HepG2 (cell line): Measurements from ENCODE around the gene BPIFB6. TPM values are rescaled to one million over a fixed set of nuclear protein-coding genes. Genes with fewer than 3 reads are reported as not detected.

ENCODE experiments used
- CEBPG ChIP-seq: IDR thresholded peaks from 2 replicates; pipeline ENCODE4 v1.6.1; 2016
- CHCHD3 ChIP-seq: sonication (generic); formaldehyde crosslinking; IDR thresholded peaks from 2 replicates; pipeline ENCODE4 v1.8.0; 2022; ENCODE audit warnings: mild to moderate bottlenecking, missing genetic modification reagents, moderate library complexity
- IRF2 ChIP-seq: IDR thresholded peaks from 2 replicates; pipeline ENCODE4 v1.6.1; 2018; ENCODE audit warnings: missing genetic modification reagents, missing compliant biosample characterization
- KLF11 ChIP-seq: IDR thresholded peaks from 2 replicates; pipeline ENCODE4 v1.6.1; 2016; ENCODE audit warnings: missing compliant biosample characterization
- KLF9 ChIP-seq: IDR thresholded peaks from 2 replicates; pipeline ENCODE4 v1.6.1; 2016; ENCODE audit warnings: low read depth
- LBX2 ChIP-seq: sonication (generic); formaldehyde crosslinking; IDR thresholded peaks from 2 replicates; pipeline ENCODE4 v1.5.0; 2020; ENCODE audit warnings: missing genetic modification reagents, mild to moderate bottlenecking, borderline replicate concordance
- NAIF1 ChIP-seq: sonication (generic); formaldehyde crosslinking; IDR thresholded peaks from 2 replicates; pipeline ENCODE4 v1.5.0; 2020; ENCODE audit warnings: mild to moderate bottlenecking, missing genetic modification reagents, borderline replicate concordance
- NFIC ChIP-seq: IDR thresholded peaks from 2 replicates; pipeline ENCODE4 v1.6.1; 2012; ENCODE audit warnings: mild to moderate bottlenecking, low read length, inconsistent platforms
- NFYB ChIP-seq: sonication (generic); formaldehyde crosslinking; IDR thresholded peaks from 2 replicates; pipeline ENCODE4 v1.4.0; 2020; ENCODE audit warnings: missing genetic modification reagents
- SIN3B ChIP-seq: fragments of 150-350 bp; IDR thresholded peaks from 2 replicates; pipeline ENCODE4 v1.6.1; 2014; ENCODE audit warnings: low read length
- TBX3 ChIP-seq: fragments of 450-650 bp; IDR thresholded peaks from 2 replicates; pipeline ENCODE4 v1.6.1; 2017; ENCODE audit warnings: antibody characterized with exemption, mild to moderate bottlenecking, inconsistent platforms, borderline replicate concordance
- YY1 ChIP-seq: IDR thresholded peaks from 2 replicates; pipeline ENCODE4 v1.6.1; 2011; ENCODE audit warnings: low read length, low read depth, moderate library complexity, mild to moderate bottlenecking; ENCODE audit not compliant: insufficient read depth, insufficient replicate concordance
- ZIK1 ChIP-seq: sonication (generic); formaldehyde crosslinking; IDR thresholded peaks from 2 replicates; pipeline ENCODE4 v1.5.0; 2020; ENCODE audit warnings: mild to moderate bottlenecking, low read depth, missing genetic modification reagents, borderline replicate concordance
- ZNF329 ChIP-seq: sonication (generic); formaldehyde crosslinking; IDR thresholded peaks from 2 replicates; pipeline ENCODE4 v1.9.0; 2021; ENCODE audit warnings: low read depth, mild to moderate bottlenecking, missing genetic modification reagents
- ZNF576 ChIP-seq: sonication (generic); formaldehyde crosslinking; IDR thresholded peaks from 2 replicates; pipeline ENCODE4 v1.4.0; 2020; ENCODE audit warnings: mild to moderate bottlenecking, missing genetic modification reagents
- ZNF598 ChIP-seq: sonication (generic); formaldehyde crosslinking; IDR thresholded peaks from 2 replicates; pipeline ENCODE4 v1.5.1; 2020; ENCODE audit warnings: mild to moderate bottlenecking, missing genetic modification reagents, borderline replicate concordance
- ZNF609 ChIP-seq: sonication (generic); formaldehyde crosslinking; IDR thresholded peaks from 2 replicates; pipeline ENCODE4 v1.4.0; 2020; ENCODE audit warnings: mild to moderate bottlenecking, missing genetic modification reagents, borderline replicate concordance
- ZNF660 ChIP-seq: sonication (generic); formaldehyde crosslinking; IDR thresholded peaks from 2 replicates; pipeline ENCODE4 v1.5.1; 2020; ENCODE audit warnings: mild to moderate bottlenecking, low read depth, missing genetic modification reagents, borderline replicate concordance
- ZNF773 ChIP-seq: sonication (generic); formaldehyde crosslinking; IDR thresholded peaks from 2 replicates; pipeline ENCODE4 v1.4.0; 2020; ENCODE audit warnings: missing genetic modification reagents, borderline replicate concordance
- ZNF816 ChIP-seq: sonication (generic); formaldehyde crosslinking; IDR thresholded peaks from 2 replicates; pipeline ENCODE4 v1.8.0; 2022; ENCODE audit warnings: missing genetic modification reagents, mild to moderate bottlenecking, borderline replicate concordance
- polyA plus RNA-seq, 8 experiments: library from polyadenylated mRNA; depleted of rRNA in 3 of 8; stranded (reverse) in 7 of 8; unstranded in 1 of 8; fragments of >200 nt; fragmentation: Illumina TruSeq in 4 of 8; extraction: Trizol in 4 of 8; gene quantifications; 2 replicates each; pipeline versions ENCODE4 v1.2.1 to v1.2.3, GENCODE V29; 2011 to 2016; ENCODE audit warnings: low read depth in 4 of 8, missing spikeins in 1 of 8, mixed read lengths in 1 of 8; ENCODE audit not compliant: insufficient read depth in 1 of 8
- total RNA-seq, 5 experiments: library from RNA; depleted of rRNA; stranded (reverse); fragments of >200 nt; fragmentation: Illumina TruSeq; extraction: Trizol; gene quantifications; 2 replicates each; pipeline ENCODE4 v1.2.3, GENCODE V29; 2016; ENCODE audit warnings: low read depth in 1 of 5

The BPIFB6 gene
- total and polyA plus RNA-seq, 2 of the 13 experiments (the other 11 are each of a cell fraction or from before 2014, with no cell fraction given), result 0.13 to 1.7 TPM

GRCh38 chr20:33009214-33010132, 22.0 kb upstream of the BPIFB6 start (continued):
- peak; percentile 99 for TF ChIP-seq ZNF609
- TF ChIP-seq ZIK1 (CRISPR knock-in tag), result peak; percentile 87; the same call in 1 of the 2 replicates
- TF ChIP-seq SIN3B, result no peak
- 0 out of 2 replicates have a peak, but pooled peaks have one; percentile 42 for TF ChIP-seq ZNF329 (CRISPR knock-in tag)
- no peak; the same call in 1 of the 2 replicates for TF ChIP-seq NFYB (CRISPR knock-in tag)
- peak; percentile 92 for TF ChIP-seq IRF2
- TF ChIP-seq KLF9 (CRISPR knock-in tag), result no peak; the same call in 1 of the 2 replicates
- peak; percentile 80; the same call in 1 of the 2 replicates for TF ChIP-seq ZNF660 (CRISPR knock-in tag)
- TF ChIP-seq ZNF576 (CRISPR knock-in tag), result no peak; the same call in 1 of the 2 replicates
- peak; percentile 71; the same call in 1 of the 2 replicates for TF ChIP-seq CEBPG
- TF ChIP-seq LBX2 (CRISPR knock-in tag), result no peak; the same call in none of the 2 replicates
- peak; percentile 81; the same call in 1 of the 2 replicates for TF ChIP-seq ZNF816 (CRISPR knock-in tag)
- TF ChIP-seq ZNF773 (CRISPR knock-in tag), result no peak
- TF ChIP-seq CHCHD3 (CRISPR knock-in tag), result no peak
- TF ChIP-seq ZNF598 (CRISPR knock-in tag), result peak; percentile 95; the same call in 1 of the 2 replicates
- peak; percentile 90 for TF ChIP-seq NFIC
- peak; percentile 37; the same call in 1 of the 2 replicates for TF ChIP-seq KLF11 (CRISPR knock-in tag)
- TF ChIP-seq YY1, result peak; percentile 87
- TF ChIP-seq TBX3, result no peak
- TF ChIP-seq NAIF1 (CRISPR knock-in tag), result peak; percentile 80; the same call in 1 of the 2 replicates
